ENCODE data around the gene GDF7.
A peak's percentile ranks its signal among the peaks of the same experiment; 100 is the strongest.

Gene GDF7

GRCh38 chr2:20640411-20641122 is 26.4 kb upstream of the GDF7 start:
- Histone ChIP-seq H2AFZ (ENCODE audit: low read depth, low read length) (no peak overlapping the region), H3K9ac (ENCODE audit: low read length) (peak overlapping the region; percentile 66), H3K4me1 (ENCODE audit: control insufficient read depth, insufficient read depth, low read depth, low read length) (peaks cover 31% of the 10 kb centered on the region), H3K18ac (ENCODE audit: low read depth in 1 of 2, low read length in 2 of 2) (no peak overlapping the region), H4K8ac (ENCODE audit: low read length) (peak overlapping the region; percentile 35), H3K23ac (ENCODE audit: low read length in 2 of 2) (no peak overlapping the region), H2BK120ac (ENCODE audit: low read depth, low read length) (no peak overlapping the region), H3K4ac (ENCODE audit: low read depth in 1 of 2, low read length in 2 of 2) (no peak overlapping the region), H2BK15ac (ENCODE audit: low read depth, poor library complexity, severe bottlenecking) (no peak overlapping the region), H3K79me1 (replicated peaks; ENCODE audit: low read length, poor library complexity, severe bottlenecking) (peaks cover 22% of the 10 kb centered on the region), H4K91ac (ENCODE audit: low read length) (peak overlapping the region; percentile 12), H3K4me3 (ENCODE audit: insufficient read depth in 1 of 2, low read depth in 1 of 2, low read length in 2 of 2) (no peak overlapping the region), H3K14ac (ENCODE audit: low read length in 2 of 2) (no peak overlapping the region), H2BK5ac (ENCODE audit: low read depth, low read length, poor library complexity, severe bottlenecking) (no peak overlapping the region), H3K27me3 (ENCODE audit: control insufficient read depth in 1 of 2, insufficient read depth in 1 of 2, low read length in 2 of 2) (no peaks in the 10 kb centered on the region), H3K36me3 (ENCODE audit: control insufficient read depth in 1 of 2, insufficient read depth in 2 of 2, low read depth in 1 of 2, low read length in 2 of 2) (peaks cover 67 to 85% of the 10 kb centered on the region in 2 experiments), H3K27ac (ENCODE audit: low read length, poor library complexity, severe bottlenecking) (no peak overlapping the region), H2AK5ac (ENCODE audit: low read length, severe bottlenecking) (peak overlapping the region; percentile 68), H3K9me3 (ENCODE audit: control insufficient read depth, low read length) (no peaks in the 10 kb centered on the region), H3K4me2 (ENCODE audit: low read length, poor library complexity, severe bottlenecking) (no peak overlapping the region), H2BK12ac (ENCODE audit: low read length in 2 of 2) (no peak overlapping the region)
- 90% methylated on average over 14 of the region's 14 CpGs for WGBS
- no peak for DNase-seq

DNA sequence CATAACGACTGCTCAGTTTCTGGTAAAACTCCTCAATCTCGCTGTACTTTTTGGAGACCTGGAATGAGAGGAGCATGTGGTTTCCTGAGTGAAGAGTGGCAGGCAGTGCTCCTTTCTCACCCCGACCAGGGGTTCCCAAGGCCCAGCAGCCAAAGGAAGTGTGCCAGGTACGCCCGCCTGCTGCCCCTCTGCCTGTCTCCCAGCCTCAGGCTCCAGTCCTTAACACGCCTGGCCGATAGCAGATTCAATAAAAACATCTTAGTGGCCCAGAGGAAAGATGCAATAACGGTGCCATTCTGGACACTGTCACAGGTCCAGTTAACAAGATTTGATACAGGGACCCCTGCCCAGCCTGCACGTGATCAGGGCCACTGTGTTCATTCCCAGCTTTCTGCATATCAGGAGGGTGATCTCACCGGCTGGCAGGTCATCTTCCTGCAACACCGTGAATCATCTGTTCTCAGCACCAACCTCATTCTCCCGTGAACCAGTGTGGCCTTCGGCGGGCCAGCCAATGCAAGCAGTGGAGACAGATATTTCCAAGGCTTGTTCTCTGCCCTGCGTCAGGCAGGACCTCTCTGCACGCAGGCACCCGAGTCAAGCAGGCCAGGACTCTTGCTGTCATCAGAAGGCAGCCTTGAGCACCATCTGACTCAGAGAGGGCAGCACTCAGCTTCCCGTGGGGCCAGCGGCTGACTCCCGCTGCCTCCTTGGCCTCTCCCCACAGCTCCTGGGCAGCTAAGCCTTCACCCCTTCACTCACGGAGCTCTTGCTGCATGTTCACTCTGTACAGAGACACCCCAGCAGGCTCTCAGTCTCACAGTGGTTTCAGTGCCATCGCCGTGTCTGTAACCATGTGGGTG is 25.6 kb upstream of the GDF7 start:
- Histone ChIP-seq H2BK15ac (ENCODE audit: low read depth, poor library complexity, severe bottlenecking) (no peak overlapping the region), H3K4me1 (ENCODE audit: control insufficient read depth, insufficient read depth, low read depth, low read length) (peaks cover 28% of the 10 kb centered on the region), H3K14ac (ENCODE audit: low read length in 2 of 2) (no peak overlapping the region), H3K79me1 (replicated peaks; ENCODE audit: low read length, poor library complexity, severe bottlenecking) (peaks cover 26% of the 10 kb centered on the region), H2AK5ac (ENCODE audit: low read length, severe bottlenecking) (peak overlapping the region; percentile 68), H3K36me3 (ENCODE audit: control insufficient read depth in 1 of 2, insufficient read depth in 2 of 2, low read depth in 1 of 2, low read length in 2 of 2) (peaks cover 72 to 87% of the 10 kb centered on the region in 2 experiments), H2BK5ac (ENCODE audit: low read depth, low read length, poor library complexity, severe bottlenecking) (no peak overlapping the region), H4K91ac (ENCODE audit: low read length) (no peak overlapping the region), H3K18ac (ENCODE audit: low read depth in 1 of 2, low read length in 2 of 2) (no peak overlapping the region), H3K4me3 (ENCODE audit: insufficient read depth in 1 of 2, low read depth in 1 of 2, low read length in 2 of 2) (peak overlapping the region in 1 of 2 experiments; percentile 33), H3K4ac (ENCODE audit: low read depth in 1 of 2, low read length in 2 of 2) (no peak overlapping the region), H2AFZ (ENCODE audit: low read depth, low read length) (no peak overlapping the region), H4K8ac (ENCODE audit: low read length) (peak overlapping the region; percentile 50), H3K23ac (ENCODE audit: low read length in 2 of 2) (peak overlapping the region in 1 of 2 experiments; percentile 36), H3K4me2 (ENCODE audit: low read length, poor library complexity, severe bottlenecking) (no peak overlapping the region), H3K9me3 (ENCODE audit: control insufficient read depth, low read length) (no peaks in the 10 kb centered on the region), H3K27ac (ENCODE audit: low read length, poor library complexity, severe bottlenecking) (peak overlapping the region; percentile 71), H2BK120ac (ENCODE audit: low read depth, low read length) (no peak overlapping the region), H3K27me3 (ENCODE audit: control insufficient read depth in 1 of 2, insufficient read depth in 1 of 2, low read length in 2 of 2) (no peaks in the 10 kb centered on the region), H2BK12ac (ENCODE audit: low read length in 2 of 2) (no peak overlapping the region), H3K9ac (ENCODE audit: low read length) (peak overlapping the region; percentile 66)
- peak; percentile 77 for DNase-seq
- 84% methylated on average over 23 of the region's 23 CpGs for WGBS

DNA sequence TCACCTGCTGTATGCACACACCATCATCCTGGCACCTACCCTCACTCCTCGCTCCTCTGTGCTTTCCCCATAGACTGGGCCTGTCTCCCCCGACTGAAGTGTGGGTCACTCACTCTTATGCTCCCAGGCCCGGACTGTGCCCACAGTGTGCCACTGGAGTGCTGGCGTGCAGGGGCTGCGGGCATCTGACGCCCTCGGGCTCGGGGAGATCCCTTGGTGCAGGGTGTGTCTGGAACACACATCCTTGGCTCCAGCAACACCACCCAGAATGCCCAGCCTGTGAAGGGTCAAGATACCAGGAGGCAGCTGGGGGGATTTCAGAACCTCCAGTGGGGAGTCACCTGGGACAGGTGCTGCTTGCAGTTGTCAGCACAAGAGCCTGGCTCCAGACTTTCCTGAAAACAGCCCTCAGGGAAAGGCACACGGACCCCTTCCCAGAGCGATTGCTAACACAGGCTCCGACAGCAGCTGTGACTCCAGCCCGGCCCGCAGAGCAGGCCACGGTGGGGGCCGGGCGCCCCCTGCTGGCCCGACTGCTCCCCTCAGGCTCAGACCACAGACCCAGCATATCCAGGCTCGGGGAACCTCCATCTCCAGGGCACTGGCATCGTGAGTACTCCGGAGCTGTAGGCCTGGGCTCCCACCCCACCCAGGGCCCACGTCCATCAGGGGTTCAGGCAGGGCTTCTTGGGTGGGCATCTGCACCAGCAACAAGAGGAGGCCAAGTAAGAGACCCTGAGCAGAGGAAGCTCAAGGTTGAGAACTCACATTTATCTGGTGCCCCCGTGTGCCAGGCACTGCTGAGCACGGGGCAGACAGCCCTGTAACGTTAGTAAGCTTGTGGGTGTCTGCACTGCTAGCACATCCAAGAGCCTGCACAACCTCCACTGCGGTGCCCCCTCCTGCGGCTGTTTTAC is 24.6 kb upstream of the GDF7 start:
- H3K23ac ChIP-seq (ENCODE audit: low read length in 2 of 2) = peak overlapping the region in 1 of 2 experiments; percentile 36
- no peak overlapping the region for H3K4ac ChIP-seq (ENCODE audit: low read depth in 1 of 2, low read length in 2 of 2)
- no peak overlapping the region for H2BK5ac ChIP-seq (ENCODE audit: low read depth, low read length, poor library complexity, severe bottlenecking)
- H4K91ac ChIP-seq (ENCODE audit: low read length) = no peak overlapping the region
- peak overlapping the region; percentile 71 for H3K27ac ChIP-seq (ENCODE audit: low read length, poor library complexity, severe bottlenecking)
- H2BK15ac ChIP-seq (ENCODE audit: low read depth, poor library complexity, severe bottlenecking) = no peak overlapping the region
- no peak overlapping the region for H3K4me2 ChIP-seq (ENCODE audit: low read length, poor library complexity, severe bottlenecking)
- no peak overlapping the region for H3K14ac ChIP-seq (ENCODE audit: low read length in 2 of 2)
- WGBS = 44% methylated on average over 26 of the region's 26 CpGs
- peaks cover 78 to 85% of the 10 kb centered on the region in 2 experiments for H3K36me3 ChIP-seq (ENCODE audit: control insufficient read depth in 1 of 2, insufficient read depth in 2 of 2, low read depth in 1 of 2, low read length in 2 of 2)
- peak overlapping the region in 1 of 2 experiments; percentile 16 for H3K18ac ChIP-seq (ENCODE audit: low read depth in 1 of 2, low read length in 2 of 2)
- H3K9me3 ChIP-seq (ENCODE audit: control insufficient read depth, low read length) = no peaks in the 10 kb centered on the region
- H2BK120ac ChIP-seq (ENCODE audit: low read depth, low read length) = no peak overlapping the region
- peak overlapping the region; percentile 50 for H4K8ac ChIP-seq (ENCODE audit: low read length)
- peak overlapping the region; percentile 46 for H2AK5ac ChIP-seq (ENCODE audit: low read length, severe bottlenecking)
- H3K4me3 ChIP-seq (ENCODE audit: insufficient read depth in 1 of 2, low read depth in 1 of 2, low read length in 2 of 2) = peak overlapping the region in 1 of 2 experiments; percentile 33
- peak; percentile 72 for DNase-seq
- peak overlapping the region; percentile 66 for H3K9ac ChIP-seq (ENCODE audit: low read length)
- no peaks in the 10 kb centered on the region for H3K27me3 ChIP-seq (ENCODE audit: control insufficient read depth in 1 of 2, insufficient read depth in 1 of 2, low read length in 2 of 2)
- peaks cover 30% of the 10 kb centered on the region for H3K4me1 ChIP-seq (ENCODE audit: control insufficient read depth, insufficient read depth, low read depth, low read length)
- peaks cover 35% of the 10 kb centered on the region for H3K79me1 ChIP-seq (replicated peaks; ENCODE audit: low read length, poor library complexity, severe bottlenecking)
- no peak overlapping the region for H2BK12ac ChIP-seq (ENCODE audit: low read length in 2 of 2)
- no peak overlapping the region for H2AFZ ChIP-seq (ENCODE audit: low read depth, low read length)

All from mesenchymal stem cell (in vitro differentiated cells and primary cell).